Heart right ventricle (tissue), 16 donors: ENCODE measurements around the gene RPS6KB1. TPM values are rescaled to one million over a fixed set of nuclear protein-coding genes. Genes with fewer than 3 reads are reported as not detected.

Experiments
- ATAC-seq, 8 donors: fragments of 200-7000 bp; cut with Tn5 transposase; one replicate each; pipeline ENCODE4 v1.9.1; 2020; ENCODE audit warnings: mild to moderate bottlenecking in 8 of 8, moderate library complexity in 8 of 8, moderate number of reproducible peaks in 1 of 8
- DNase-seq, 2 donors: peaks; one replicate each; pipeline ENCODE4 v3.0.0-alpha.2; 2020
- H3K27ac ChIP-seq, 10 donors: fragments of 200-600 bp; sonication (generic) in 2 of 10; one replicate each; pipeline versions ENCODE4 v1.5.0 to v1.8.0; 2020 to 2022; ENCODE audit warnings: mild to moderate bottlenecking in 3 of 10
- H3K27me3 ChIP-seq, 7 donors: fragments of 200-600 bp; one replicate each; pipeline ENCODE4 v1.8.0; 2021 to 2022; ENCODE audit warnings: mild to moderate bottlenecking in 2 of 7
- H3K36me3 ChIP-seq, 9 donors: fragments of 200-600 bp; sonication (generic) in 1 of 9; one replicate each; pipeline versions ENCODE4 v1.5.0 to v1.8.0; 2020 to 2022; ENCODE audit warnings: mild to moderate bottlenecking in 2 of 9
- H3K4me1 ChIP-seq, 9 donors: fragments of 200-600 bp; sonication (generic) in 1 of 9; one replicate each; pipeline versions ENCODE4 v1.5.0 to v1.8.0; 2020 to 2022; ENCODE audit warnings: mild to moderate bottlenecking in 4 of 9
- H3K4me3 ChIP-seq, 10 donors: fragments of 200-600 bp; sonication (generic) in 2 of 10; one replicate each; pipeline versions ENCODE4 v1.5.0 to v1.8.0; 2020 to 2022; ENCODE audit warnings: mild to moderate bottlenecking in 7 of 10, moderate library complexity in 2 of 10
- H3K9me3 ChIP-seq, 11 donors: fragments of 200-600 bp in 10 of 11; sonication (generic) in 2 of 11; one replicate each; pipeline versions ENCODE4 v1.5.0 to v1.8.0; 2013 to 2022; ENCODE audit warnings: mild to moderate bottlenecking in 2 of 11, control low read depth in 1 of 11, moderate library complexity in 1 of 11
- CTCF ChIP-seq, 9 donors: fragments of 200-600 bp; sonication (generic) in 2 of 9; IDR thresholded peaks; one replicate each; pipeline versions ENCODE4 v1.5.0 to v1.8.0; 2021 to 2022; ENCODE audit warnings: antibody characterized with exemption in 9 of 9, mild to moderate bottlenecking in 5 of 9, moderate library complexity in 1 of 9
- WGBS, 2 donors: extraction: QIAGEN DNeasy Blood & Tissue Kit; methylation state at CpG; one replicate each; pipeline ENCODE4 v1.1.7; 2013; ENCODE audit warnings: inconsistent platforms in 1 of 2; 5-methylcytosine and 5-hydroxymethylcytosine counted together
- intact Hi-C, 10 donors: fragments of 100-400 bp; cut with DNase I; formaldehyde crosslinking; loops; one replicate each; pipeline versions ENCODE4 v1.11.1 to v1.14.2; 2022
- long read RNA-seq, 3 donors: library from polyadenylated mRNA; unstranded; transcript quantifications; one replicate each; pipeline ENCODE4 v2.0.0, GENCODE V29; 2020 to 2021
- polyA plus RNA-seq, 2 donors: library from polyadenylated mRNA; stranded (reverse); fragments of 200-250 nt; gene quantifications; one replicate each; pipeline ENCODE4 v1.2.3, GENCODE V29; 2013
- total RNA-seq, 10 donors: library from RNA; stranded (reverse); fragmentation: NEBNext Ultra II Directional in 3 of 10; extraction: Animal tissue kit (Norgen Biotek cat#: 25700) in 3 of 10; gene quantifications; one replicate each; pipeline versions ENCODE4 v1.2.1 to v1.2.4, GENCODE V29; 2021 to 2023
- donor health status: Arrhythmogenic right ventricular cardiomyopathy.
- donor health status: ischemic (EF 13 %, LVEDD 7.1; RV severe dilation, severe dysfunction).
- donor health status: healthy with polysubstance abuse.
- donor health status: DM: no; HTN: yes; CAD: no.
- donor health status: DM: no; HTN: no; CAD: no.
- donor health status: ischemic (EF 25% LVEDD 6.9; RV normal size, moderate dysfunction).
- donor health status: ischemic (EF 25% LVEDD 5.7; RV mildly dilated, moderate dysfunction).
- donor health status: healthy.
- donor health status: DM: yes; HTN: yes; CAD: no.
- donor health status: Ischemic cardiomyopathy.
- donor health status: ischemic (EF 35%, LVEDD 5.7; RV mildly dilated, moderate dysfunction).
- donor health status: nonischemic (EF 11% LVEDD 7.7; RV severe dilation, severe dysfunction).
- donor health status: DM: yes; HTN: yes; CAD: no.
- donor health status: PGD.
- donor health status: ischemic (EF 29% LVEDD 5.4; RV normal size, mild dysfunction).
- donor health status: nonischemic (EF 23%, LVEDD 6.1; RV moderate dilation, normal function).

Gene RPS6KB1
- total RNA-seq (10 to 100 TPM; 19.6 to 30.4 (median 25.6) TPM), polyA plus RNA-seq (10 to 100 TPM in 1 of 2 donors, 1 to 10 TPM in 1; 5.1 to 11.2 TPM)
- long read RNA-seq, donor 1, full-length matches to known transcripts: 18 of 28 reads
- long read RNA-seq, donor 1, partial matches to known transcripts: 1 of 28 reads
- long read RNA-seq, donor 1, other reads (novel, unspliced or antisense): 9 of 28 reads
- long read RNA-seq, donor 2, full-length matches to known transcripts: 24 of 29 reads
- long read RNA-seq, donor 2, partial matches to known transcripts: 3 of 29 reads
- long read RNA-seq, donor 2, other reads (novel, unspliced or antisense): 2 of 29 reads
- long read RNA-seq, donor 3, full-length matches to known transcripts: 53 of 59 reads
- long read RNA-seq, donor 3, partial matches to known transcripts: 1 of 59 reads
- long read RNA-seq, donor 3, other reads (novel, unspliced or antisense): 5 of 59 reads

- H3K36me3 ChIP-seq: peaks cover 0 to 42% (median 2%) of the 10 kb centered on the region in 9 donors
- H3K4me1 ChIP-seq: peaks cover 5 to 41% (median 19%) of the 10 kb centered on the region in 9 donors
- WGBS, 2 donors: 0 to 1% methylated on average over 59 to 61 of the region's 61 CpGs
- peak within 1 kb of the TSS; percentile 77 to 96 (median 89) for H3K27ac ChIP-seq
- peak; percentile 94 to 98 for DNase-seq
- H3K4me3 ChIP-seq: peak within 1 kb of the TSS; percentile 82 to 98 (median 94)
- intact Hi-C loops: no loop called here
- TF ChIP-seq CTCF (IDR thresholded peaks at IDR 0.05): no peak
- no peaks in the 10 kb centered on the region for H3K9me3 ChIP-seq
- no peaks in the 10 kb centered on the region for H3K27me3 ChIP-seq
- peak; percentile 99 to 100 (median 99) for ATAC-seq
These were observed at the start of gene RPS6KB1, which contains the start of gene TUBD1 for GRCh38 chr17:59892924-59893675. TSS of gene RPS6KB1 (plus strand) at chr17:59893121. CDS start at chr17:59893185, 64 bp downstream. TSS of gene TUBD1 (minus strand) at chr17:59892943. CDS start at chr17:59891002, 1,941 bp downstream.

GRCh38 chr17:59844884-59845594 is 47.9 kb upstream of the RPS6KB1 start:
- H3K36me3 ChIP-seq: peaks cover 0 to 28% (median 3%) of the 10 kb centered on the region in 9 donors
- H3K27me3 ChIP-seq: no peaks in the 10 kb centered on the region
- intact Hi-C loops: loop anchor here in 2 of 10 donors (5.0 to 10.0 kb wide), 2 partner anchors 88 to 210 kb away; no protein-coding TSS in a partner anchor
- WGBS, 2 donors: 83% methylated on average over 3 of the region's 3 CpGs
- ATAC-seq: no peak
- H3K4me1 ChIP-seq: peaks cover 0 to 79% (median 37%) of the 10 kb centered on the region in 9 donors
- peak overlapping the region in 9 of 10 donors; percentile 54 to 97 (median 72) for H3K27ac ChIP-seq
- TF ChIP-seq CTCF (IDR thresholded peaks at IDR 0.05): no peak
- no peak for DNase-seq
- no peaks in the 10 kb centered on the region for H3K9me3 ChIP-seq
- H3K4me3 ChIP-seq: no peak overlapping the region

- no peak for DNase-seq
- H3K36me3 ChIP-seq: peaks cover 0 to 20% (median 0%) of the 10 kb centered on the region in 9 donors
- intact Hi-C loops: loop anchor here in 2 of 10 donors (5.0 to 10.0 kb wide), 2 partner anchors 88 to 211 kb away; no protein-coding TSS in a partner anchor
These were observed 47.1 kb upstream of the RPS6KB1 start for GRCh38 chr17:59845595-59846393.

More at GRCh38 chr17:59845595-59846393, 47.1 kb upstream of the RPS6KB1 start:
- no peaks in the 10 kb centered on the region for H3K9me3 ChIP-seq
- no peaks in the 10 kb centered on the region for H3K27me3 ChIP-seq
- H3K4me1 ChIP-seq: peaks cover 0 to 81% (median 36%) of the 10 kb centered on the region in 9 donors
- TF ChIP-seq CTCF (IDR thresholded peaks at IDR 0.05): no peak
- peak overlapping the region in 1 of 10 donors; percentile 15 for H3K4me3 ChIP-seq
- 45 to 48% methylated on average over 3 of the region's 3 CpGs for WGBS, 2 donors
- ATAC-seq: peak; percentile 29 to 53 (median 39)
- H3K27ac ChIP-seq: peak overlapping the region; percentile 47 to 97 (median 71)
